ENCODE data around the gene ARFGEF2.
"Not testable (repeated sequence)": the region's sequence is repeated elsewhere in the genome, so short reads cannot be mapped to it uniquely, and the experiment has no call there.

The ARFGEF2 gene

GRCh38 chr20:48957533-48957932, 36.0 kb downstream of the ARFGEF2 start:
- DNase-seq: no peak

- DNase-seq: no peak
Measured at GRCh38 chr20:48958743-48959142, 37.2 kb downstream of the ARFGEF2 start.

DNA sequence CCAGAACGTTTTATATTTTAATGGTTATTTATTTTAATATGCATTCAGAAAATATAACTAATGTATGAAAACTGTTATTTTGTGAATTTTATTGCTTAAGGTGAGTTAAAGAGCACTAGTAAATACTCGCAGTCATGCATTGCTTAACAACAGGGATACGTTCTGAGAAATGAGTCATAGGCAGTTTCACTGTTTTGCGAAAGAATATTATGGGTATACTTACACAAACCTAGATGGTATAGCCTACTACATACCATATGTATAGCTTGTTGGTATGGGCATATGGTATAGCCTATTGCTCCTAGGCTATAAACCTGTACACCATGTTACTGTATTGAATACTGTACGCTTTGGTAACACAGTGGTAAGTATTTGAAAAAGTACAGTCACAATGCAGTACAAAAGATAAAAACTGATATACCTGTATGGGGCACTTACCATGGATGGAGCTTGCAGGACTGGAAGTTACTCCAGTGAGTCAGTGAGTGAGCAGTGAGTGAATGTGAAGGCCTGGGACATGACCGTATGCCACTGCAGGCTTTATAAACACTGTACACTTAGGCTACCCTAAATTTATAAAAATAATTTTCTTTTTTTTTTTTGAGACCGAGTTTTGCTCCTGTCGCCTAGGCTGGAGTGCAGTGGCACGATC, 38.5 kb downstream of the ARFGEF2 start:
- DNase-seq: peak; percentile 2 to 6

DNA sequence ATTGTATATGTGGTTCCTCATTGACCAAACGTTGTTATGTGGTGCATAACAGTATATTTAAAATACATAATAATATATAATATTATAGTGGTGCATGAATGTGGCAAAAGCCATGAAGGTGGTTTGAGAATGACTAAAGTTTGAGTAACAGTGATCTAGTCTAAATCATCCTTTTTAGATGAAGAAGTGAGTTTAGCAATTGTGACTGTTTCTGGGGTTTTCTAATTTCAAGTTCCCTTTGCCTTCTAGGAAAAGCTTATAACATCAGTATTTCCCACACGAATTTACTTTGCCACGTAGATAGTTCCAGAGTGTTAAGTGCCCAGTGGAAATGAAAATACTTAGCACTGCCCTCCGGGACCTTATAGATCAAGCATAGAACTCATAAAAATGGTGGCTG, 40.9 kb downstream of the ARFGEF2 start:
- DNase-seq: no peak

DNA sequence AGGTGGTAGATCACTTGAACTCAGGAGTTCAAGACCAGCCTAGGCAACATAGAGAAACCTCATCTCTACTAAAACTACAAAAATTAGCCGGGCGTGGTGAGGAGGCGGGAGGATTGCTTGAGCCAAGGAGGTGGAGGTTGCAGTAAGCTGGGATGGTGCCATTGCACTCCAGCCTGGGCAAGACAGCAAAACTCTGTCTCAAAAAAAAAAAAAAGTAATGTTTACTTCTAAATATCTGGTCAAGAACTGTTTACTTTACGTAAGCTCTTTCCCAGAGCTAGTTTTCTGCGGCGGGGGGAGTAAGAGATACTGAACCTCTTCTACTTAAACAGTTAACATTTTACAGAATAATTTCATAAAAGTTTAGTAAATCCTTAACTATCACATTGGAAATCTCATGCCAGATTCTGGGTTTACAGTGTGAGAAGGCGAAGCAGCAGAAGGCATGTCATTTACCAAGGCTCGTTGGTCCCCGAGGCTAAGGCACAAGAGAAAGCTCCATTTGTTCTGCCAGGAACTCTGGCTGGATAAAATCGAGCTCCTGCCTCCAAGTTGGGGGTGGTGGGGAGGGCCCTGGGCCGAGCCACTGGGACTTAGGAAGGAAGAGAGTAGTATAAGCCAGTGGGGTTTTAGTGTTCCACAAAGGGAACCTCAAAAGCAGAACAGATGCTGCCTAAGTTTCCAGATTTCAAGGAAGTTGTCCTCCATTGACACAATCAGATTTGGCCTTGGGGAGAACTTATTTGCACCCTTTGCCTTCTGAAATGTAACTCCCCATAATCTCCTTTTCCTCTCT, 41.7 kb downstream of the ARFGEF2 start:
- DNase-seq: no peak

GRCh38 chr20:48965189-48965910, 43.8 kb downstream of the ARFGEF2 start:
- DNase-seq: no peak

- DNase-seq: no peak
Measured at GRCh38 chr20:48970681-48971365, 49.3 kb downstream of the ARFGEF2 start.

GRCh38 chr20:48971956-48972355, 50.4 kb downstream of the ARFGEF2 start:
- no peak for DNase-seq

DNA sequence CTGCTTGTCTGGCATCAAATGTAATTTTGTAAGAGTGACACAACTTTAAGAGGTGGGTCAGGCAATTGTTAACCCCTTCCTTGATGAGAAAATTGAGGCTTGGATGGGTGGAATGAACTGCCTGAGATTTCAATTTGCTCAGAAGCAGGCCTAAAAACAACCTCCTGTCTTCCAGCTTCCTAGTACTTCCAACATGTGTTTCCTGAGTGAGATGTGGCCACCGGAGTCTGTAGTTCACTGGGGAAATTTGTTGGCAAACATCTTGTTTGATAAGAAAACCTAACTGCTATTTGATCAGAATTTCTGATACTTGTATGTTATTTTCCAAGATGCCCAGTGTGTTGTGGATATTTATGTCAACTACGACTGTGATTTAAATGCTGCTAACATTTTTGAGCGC, 51.3 kb downstream of the ARFGEF2 start:
- DNase-seq: no peak

GRCh38 chr20:48975955-48976354, 54.4 kb downstream of the ARFGEF2 start:
- no peak for DNase-seq

- not testable (repeated sequence) for DNase-seq
Measured at GRCh38 chr20:48979980-48980379, 58.5 kb downstream of the ARFGEF2 start.

- DNase-seq: no peak
Measured at GRCh38 chr20:48983423-48984400, 62.2 kb downstream of the ARFGEF2 start.

DNA sequence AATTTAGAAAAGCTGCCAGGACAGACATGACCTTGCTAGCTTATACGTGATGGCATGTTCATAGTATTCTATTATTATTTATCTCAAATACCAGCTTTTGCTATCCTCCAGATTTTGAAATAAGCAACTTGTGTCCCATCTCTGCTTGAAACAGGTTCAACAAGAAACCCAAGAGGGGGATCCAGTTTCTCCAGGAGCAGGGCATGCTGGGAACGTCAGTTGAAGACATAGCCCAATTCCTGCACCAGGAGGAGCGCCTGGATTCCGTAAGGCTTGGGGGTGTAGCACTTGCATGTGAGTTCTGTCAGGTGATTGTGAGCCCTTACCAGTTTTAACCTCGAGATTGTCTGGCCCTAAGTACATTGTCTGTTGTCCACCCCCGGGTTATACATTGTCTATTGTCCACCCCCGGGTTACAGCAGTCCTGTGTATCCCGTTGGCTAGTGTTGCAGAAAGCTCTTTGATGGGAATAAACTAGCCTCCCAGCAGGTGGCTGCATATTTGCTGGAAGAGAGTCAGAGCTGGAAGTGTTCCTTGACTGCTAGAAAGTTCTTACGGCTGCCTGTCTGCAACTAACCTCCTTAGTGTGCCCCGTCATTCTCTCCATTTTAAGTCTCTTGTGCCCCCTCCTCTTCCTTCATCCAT, 63.2 kb downstream of the ARFGEF2 start:
- no peak for DNase-seq

- peak in 1 of 2 experiments; percentile 11 for DNase-seq
Measured at GRCh38 chr20:48986899-48987298, 65.4 kb downstream of the ARFGEF2 start.

DNA sequence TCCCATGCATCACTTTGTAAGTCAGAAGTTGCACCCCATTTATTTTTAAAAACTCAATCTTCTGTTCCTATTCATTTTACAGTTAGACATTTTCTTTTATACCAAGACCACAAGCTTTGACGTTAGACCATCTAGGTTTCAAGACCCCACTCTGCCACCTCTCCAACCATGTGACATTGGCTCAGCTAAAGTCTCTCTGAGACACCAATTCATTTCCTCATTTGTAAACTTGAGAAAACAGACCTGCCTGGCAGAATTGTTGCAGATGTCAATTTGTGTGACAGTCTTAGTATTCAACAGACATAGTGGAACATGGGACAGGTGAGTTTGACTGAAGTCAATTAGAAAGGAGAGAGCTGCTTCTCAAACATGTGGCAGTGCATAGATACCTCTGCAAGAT, 69.0 kb downstream of the ARFGEF2 start:
- DNase-seq: no peak

GRCh38 chr20:48995589-48995988, 74.1 kb downstream of the ARFGEF2 start:
- no peak for DNase-seq

DNA sequence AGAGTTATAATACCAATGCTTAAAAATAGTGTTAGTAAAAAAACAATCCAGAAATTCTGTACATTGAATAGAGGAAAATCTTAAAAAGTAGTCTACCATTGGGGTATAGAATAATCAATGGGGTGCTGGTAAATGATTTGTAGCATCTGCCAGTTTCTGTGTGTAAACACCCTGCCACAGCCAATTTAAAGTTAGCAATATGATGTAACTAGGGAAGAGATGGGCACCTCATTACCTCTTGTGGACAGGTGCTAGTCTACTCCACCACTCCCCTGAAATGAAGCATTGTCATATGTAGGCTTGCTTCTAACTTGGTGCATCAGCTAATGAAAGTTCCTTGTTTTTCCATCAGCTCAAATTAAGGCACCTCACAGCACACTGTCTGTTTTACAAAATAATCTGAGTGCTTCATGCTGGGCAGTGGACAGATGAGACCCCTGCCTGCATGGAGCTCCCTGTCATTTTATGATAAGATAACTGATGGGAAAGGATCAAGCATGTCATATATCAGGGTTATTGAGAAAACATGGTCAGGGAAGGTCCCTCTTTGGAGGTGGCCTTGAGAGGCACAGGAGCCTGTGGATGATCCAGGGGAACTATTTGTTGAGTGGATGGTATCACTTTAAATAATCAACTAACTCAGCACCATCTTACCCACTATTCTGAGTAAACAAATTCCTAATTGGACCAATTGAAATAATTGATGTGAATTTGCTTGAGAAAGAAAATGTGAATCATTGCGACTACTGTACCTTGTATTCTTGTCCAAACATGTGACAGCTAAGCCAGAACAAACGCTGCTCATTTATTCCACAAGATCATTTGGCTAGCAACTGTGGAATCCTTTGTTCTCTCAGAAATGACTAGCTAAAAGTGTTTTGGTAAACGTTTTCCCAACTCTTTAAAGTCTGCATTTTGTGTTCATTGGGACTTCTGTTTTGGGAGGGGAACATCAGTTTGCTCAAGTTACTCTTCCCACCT, 78.7 kb downstream of the ARFGEF2 start:
- DNase-seq: no peak

DNA sequence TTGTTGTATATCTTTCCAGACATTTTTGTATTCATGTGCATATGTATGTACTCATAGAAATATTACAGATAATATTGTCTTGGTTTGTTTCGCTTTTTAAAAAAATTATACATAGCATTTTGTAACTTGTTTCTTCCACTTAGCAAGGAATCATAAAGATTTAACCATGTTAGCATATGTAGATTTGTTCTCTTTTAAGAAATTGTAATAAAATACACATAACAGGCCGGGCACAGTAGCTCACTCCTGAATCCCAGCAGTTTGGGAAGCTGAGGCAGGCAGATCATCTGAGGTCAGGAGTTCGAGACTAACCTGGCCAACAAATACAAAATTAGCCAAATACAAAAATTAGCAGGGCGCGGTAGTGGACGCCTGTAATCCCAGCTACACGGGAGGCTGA, 80.2 kb downstream of the ARFGEF2 start:
- DNase-seq: no peak

GRCh38 chr20:49006446-49006980, 85.0 kb downstream of the ARFGEF2 start:
- no peak for DNase-seq
